Stimulated activated CD8-positive, alpha-beta memory T cell treated with anti-CD3 and anti-CD28 coated beads, Interleukin-2, amount 100 ng/mL, for 1 hour (primary cell): Measurements from ENCODE around the gene ANXA6.
"Not testable (repeated sequence)": the region's sequence is repeated elsewhere in the genome, so short reads cannot be mapped to it uniquely, and the experiment has no call there.

Experiments used
- DNase-seq, 2 donors: peaks; one replicate each; pipeline ENCODE4 v3.0.0-alpha.2; 2020; ENCODE audit warnings: low read depth in 2 of 2

ANXA6 gene

DNA sequence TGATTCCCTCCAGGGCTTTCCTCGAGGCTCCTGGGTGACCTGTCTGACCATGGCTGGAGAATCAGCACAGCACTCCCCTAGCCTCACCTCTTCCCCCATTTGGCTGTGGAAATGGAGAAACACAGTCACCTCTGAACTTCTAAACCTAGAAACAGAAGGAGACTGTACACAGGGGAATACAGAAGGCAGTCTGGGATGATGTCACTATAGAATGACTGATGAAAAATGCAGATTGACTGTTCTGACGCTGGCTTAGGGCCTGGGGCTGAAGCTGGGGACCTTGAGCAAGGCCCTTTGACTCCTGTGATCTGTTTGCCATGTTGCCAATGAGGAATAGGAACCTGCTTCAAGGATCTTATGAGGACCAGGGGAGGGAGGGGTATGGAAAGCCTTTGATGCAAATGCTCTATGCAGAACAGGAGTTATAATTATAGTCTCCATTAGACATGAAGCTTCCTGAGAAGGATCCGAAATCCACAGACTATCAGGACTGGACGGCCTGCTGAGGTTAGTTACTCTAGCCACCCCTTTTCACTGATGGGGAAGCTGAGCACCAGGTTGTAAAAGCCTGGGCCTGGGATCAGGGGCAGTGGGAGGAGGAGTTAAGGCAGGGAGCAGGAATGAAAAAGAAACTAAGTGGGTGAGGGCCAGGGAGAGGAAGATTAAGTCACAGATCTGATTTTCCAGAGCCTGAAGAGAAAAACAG lies 24.4 kb upstream of the ANXA6 start:
- DNase-seq: no peak

DNA sequence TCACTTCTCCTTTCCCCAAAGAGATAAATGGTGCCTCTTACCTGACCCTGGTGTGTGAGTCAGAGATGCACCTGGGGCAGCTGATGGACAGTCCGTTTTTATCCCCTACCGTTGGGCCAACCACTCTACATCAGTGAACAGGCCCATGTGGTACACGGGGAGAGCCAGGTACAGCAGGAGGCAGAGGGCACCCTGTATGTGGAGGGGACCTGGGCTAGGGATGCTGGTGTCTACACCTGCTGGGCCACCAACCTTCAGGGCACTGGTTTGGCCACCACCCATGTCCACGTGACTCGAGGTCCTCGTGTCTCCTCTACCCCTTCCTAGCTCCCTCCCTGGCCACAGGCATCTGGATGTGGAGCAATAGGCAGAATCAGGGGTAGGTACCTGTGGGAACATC lies 22.7 kb upstream of the ANXA6 start:
- DNase-seq: no peak

DNA sequence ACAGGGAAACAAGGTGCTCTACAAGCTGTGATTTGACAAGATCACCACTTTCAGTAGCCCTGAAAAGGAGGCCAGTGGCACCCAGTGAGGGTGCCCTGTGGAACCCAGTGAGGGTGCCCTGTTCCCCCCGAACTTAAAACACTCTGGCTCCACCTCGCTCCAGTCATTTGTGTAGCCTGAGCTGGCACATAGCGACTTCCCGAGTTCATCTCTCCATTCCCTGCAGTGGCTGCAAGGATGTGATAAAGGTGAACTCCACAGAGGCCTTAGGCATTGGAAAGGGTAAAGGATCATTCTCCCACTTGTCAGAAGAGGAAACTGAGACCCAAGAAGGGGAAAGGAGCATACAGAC lies 21.9 kb upstream of the ANXA6 start:
- DNase-seq: no peak

DNA sequence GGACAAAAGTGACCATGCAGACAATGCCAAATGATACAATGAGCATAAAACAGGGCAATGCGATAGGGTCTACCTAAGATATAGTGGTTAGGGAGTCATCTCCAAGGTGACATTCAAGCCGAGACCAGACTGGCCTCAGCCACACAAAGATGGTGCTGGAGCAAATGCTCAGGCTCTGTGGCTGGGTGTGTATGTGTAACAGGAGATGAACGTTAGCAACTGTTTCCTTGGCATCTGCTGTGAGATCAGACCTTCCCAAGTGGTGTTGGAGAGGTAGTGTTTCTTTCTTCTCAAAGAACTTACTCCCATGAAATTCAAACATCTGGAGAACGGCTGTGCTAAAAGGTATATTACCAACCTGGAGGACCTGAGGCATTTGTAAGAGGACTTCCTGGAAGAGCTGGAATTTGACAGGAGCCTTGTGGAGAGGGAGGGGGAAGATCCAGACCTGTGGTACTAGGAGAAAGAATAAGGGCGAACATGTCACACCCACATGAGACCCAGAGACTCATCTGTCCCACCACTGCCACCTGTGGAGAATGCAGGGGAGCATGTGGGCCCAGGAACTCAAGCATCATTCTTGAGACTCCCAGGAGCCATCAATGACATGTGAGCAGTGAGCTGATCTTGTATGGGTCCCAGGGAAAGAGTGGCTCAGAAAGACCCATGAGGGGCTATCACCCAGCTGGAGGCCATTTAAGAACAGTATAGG lies 21.4 kb upstream of the ANXA6 start:
- DNase-seq: no peak

DNA sequence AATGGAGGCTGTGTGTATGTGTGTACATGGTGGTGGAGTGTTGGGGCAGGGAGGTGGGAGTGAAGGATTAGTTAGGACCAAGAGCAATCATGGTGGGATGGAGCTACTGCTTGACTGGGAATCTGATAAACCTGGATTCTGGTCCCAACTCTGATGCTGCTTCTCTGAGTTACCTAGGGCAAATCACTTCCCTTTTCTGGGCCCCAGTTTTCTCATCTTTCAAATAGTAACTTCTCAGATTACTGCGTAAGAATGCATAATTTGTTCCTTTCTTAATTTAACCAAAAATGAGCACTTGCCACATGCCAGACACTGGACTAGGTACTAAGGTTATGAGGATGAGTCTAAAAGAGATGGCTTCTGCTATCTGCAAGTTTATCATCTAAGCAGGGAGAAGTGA lies 20.8 kb upstream of the ANXA6 start:
- DNase-seq: no peak

DNA sequence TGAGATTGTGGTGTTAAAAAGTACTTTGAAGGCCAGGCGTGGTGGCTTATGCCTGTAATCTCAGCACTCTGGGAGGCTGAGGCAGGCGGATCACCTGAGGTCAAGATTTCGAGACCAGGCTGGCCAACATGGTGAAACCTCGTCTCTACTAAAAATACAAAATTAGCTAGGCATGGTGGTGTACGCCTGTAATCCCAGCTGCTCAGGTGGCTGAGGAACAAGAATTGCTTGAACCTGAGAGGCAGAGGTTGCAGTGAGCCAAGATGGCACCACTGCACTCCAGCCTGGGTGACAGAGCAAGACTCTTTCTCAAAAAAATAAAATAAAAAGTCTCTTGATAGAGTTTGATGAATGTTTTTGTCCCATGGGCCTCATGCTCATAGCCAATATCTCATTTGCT lies 18.7 kb upstream of the ANXA6 start:
- DNase-seq: not testable (repeated sequence)

DNA sequence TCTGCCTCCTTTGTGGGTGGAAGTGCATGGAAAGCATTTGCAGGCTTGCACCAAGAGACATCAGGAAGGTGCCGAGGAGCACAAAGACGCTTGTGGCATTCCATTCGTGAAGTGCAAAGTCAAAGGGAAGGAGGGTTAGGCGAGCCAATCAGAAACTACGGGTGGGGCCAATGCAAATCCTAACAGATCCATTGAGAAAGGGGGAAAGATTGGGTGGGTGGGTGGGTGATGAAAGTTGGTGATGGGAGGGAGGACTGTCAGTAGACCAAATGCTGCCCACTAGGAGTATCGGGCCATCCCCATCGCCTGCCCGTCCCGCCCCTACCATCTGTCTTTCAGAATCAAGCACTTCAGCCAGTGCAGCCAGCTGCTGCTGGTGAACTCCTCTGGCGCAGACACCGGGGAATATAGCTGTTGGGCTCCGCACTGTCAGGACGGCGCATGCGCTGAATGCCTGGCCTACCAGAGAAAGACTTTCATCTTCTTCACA lies 17.1 kb upstream of the ANXA6 start:
- no peak for DNase-seq

DNA sequence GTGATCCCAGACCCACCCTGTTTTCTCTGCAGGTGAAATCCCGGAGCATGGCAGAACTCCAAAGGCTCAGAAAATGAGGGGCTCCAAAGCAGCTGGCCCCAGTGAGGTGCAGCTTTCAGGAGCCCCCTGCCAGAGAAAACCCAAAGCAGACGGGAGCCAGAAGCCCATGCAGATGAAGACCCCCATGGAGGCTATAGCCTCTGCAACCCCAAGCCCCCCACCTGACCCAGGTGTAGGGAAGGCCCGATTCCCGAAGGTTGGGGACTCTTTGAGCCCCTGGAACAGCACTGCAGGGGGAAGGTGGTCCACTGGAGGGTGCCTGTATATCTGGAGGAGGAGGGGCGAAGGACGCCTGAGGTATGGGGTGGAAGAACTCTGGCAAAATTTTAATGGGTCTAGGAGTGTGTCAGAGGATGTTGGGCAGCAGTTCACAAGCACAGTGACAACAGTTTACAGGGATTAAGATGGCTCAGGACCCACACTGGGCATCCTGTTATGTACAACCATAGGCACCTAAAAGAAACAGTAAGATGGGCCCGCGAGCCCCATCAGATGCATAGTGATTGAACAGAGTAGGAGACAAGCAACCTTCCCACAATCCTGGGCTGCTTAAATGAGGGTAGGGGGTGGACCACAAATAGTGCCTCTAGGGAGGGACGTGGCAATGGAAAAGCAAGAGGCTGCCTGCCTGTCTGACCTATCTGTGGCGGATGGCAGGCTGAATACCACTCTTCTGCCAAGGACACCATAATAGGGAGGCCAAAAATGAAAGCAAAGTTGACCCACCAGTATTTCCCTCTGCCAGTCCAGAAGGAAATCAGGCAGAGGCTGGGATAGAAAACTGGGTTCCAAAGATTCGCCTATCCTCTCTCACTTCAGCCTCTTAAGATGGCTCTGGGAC lies 16.4 kb upstream of the ANXA6 start:
- DNase-seq: no peak

DNA sequence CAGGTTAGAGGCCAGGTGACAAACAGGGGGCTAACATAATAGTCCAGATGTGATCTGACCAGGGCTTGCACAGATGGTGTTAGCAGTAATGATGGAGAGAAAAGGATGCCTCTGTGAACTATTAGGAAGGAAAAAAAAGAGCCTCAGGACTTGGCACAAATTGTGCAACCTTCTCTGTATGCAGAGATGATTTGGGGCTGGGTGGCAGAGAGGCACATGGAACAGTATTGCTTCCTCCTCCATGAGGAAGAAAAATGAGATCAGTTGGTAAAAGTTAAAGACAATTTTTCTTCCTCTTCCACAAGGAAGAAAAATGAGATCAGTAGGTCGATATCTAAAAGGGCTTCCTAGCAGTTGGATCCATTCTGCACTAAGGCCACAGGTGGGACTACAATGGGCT lies 13.9 kb upstream of the ANXA6 start:
- DNase-seq: no peak

DNA sequence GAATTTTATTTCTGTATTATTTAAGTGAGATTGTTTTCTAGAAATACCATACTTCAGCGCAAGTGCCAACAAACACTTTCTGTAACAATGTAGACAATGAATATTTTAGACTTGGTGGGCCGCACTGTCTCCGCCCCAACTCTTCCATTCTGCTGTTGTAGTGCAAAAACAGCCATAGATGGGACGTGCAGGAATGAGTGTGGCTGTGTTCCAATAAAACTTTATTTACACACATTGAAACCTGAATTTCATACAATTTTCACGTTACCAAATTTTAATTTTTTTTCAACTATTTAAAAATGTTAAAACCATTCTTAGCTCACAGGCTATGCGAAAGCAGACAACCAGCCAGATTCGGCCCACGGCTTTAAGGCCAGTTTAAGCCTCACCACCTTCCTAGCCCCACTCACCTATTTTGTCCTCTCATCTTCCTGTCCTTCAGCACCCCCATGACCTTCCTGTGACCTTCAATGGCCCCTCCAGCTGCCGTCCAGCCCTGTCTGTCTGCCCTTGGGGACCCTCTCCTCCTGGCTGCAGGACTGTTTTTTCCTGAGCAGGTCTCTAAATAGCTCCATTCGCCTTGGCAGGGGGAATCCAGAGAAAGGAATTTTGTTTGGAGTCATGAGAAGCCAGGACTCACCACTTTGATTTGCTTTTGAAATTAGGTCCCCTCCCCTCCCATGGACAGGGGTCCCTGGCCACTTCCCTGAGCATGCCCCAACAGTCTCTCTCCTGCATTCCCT lies 11.2 kb upstream of the ANXA6 start:
- DNase-seq: no peak

DNA sequence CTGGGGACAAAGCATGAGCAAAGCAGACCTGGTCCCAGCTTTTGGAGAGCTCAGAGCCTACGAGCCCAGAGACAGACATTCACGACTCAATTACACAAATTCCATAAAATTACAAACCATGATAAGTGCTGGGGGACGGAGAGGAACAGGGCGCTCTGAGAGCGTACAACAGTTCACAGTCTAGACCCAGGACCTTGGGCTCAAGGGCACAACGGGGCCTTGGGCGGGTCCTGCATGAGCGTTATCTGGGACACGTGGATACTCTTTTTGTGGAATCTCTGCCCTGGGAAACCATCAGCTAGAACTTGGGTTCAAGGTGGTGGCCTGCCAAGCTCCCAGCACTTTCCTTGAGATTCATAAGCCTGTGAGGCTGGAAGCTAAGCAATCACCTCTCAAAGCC lies 9.4 kb upstream of the ANXA6 start:
- DNase-seq: no peak

DNA sequence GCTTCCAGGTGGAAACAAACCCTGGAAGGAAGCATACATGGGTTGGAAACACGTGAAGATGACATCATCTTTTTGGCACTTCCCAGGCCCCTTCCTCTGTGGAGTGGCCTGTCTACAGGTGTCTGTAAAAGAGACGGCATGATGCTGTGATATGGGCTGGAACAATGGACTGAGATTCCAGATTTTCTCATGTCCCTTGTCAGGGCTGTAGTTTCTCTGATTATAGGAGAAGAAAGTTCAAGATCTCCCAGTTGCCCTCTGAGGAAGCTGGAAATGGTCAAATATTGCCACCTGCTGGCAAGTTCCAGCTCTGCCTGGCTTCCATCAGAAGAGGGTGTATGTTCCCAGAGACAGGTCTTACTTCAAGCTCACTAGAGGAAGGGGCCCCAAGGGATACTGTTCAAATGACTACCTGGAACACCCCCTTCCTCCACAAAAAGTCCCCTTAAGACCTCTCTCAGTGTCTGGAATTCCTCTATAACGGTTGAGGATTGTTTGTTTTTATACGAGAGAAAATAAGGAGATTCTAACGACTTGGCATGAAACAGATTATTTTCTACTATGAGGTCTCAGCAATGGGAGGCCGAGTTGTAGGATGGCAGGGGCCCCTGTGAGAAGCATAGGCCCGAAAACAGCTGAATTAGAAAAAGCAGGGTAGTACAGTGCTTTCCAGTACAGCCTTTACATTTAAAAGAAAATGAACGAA lies 7.3 kb upstream of the ANXA6 start:
- DNase-seq: peak; percentile 57 to 64

DNA sequence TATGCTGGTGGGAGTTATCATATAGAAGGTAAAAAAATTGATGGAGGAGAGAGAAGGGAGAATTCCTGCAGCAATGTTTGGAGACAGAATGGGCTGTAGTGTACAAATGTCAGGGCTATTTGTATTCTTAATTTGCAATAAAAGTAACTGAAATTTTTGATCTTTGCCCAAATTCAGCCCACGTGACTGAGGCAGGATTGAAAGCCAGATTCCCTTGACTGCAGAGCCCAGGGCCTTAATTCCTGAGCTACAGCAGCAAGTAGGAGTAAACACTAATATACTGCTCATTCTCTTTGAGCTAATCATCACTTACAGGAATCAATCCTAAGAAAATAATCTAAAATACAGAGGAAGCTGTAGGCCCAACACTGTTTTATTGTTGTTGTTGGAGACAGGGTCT lies 5.2 kb upstream of the ANXA6 start:
- no peak for DNase-seq

DNA sequence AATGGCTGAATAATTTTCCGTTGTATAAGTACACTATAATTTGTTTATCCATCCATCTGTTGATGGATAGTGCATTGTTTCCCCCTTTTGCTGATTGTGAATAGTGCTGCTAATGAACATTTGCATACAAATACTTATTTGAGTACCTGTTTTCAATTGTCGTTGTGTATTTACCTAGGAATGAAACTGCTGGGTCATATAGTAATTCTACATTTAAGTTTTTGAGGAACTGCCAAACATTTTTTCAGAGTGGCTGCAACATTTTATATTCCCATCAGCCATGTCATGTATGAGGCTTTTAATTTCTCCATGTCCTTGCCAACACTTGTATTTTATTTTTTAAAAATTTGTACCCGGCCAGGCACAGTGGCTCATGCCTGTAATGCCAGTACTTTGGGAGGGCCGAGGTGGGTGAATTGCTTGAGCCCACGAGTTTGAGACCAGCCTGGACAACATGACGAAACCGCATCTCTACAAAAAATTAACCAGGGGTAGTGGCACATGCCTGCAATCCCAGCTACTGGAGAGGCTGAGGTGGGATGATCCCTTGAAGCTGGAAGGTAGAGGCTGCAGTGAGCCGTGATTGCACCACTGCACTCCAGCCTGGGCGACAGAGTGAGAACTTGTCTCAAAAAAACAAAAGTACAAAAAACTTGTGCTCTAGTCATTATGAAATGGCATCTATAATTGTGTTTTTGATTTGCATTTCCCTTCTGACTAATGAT lies 2.2 kb upstream of the ANXA6 start:
- DNase-seq: no peak

DNA sequence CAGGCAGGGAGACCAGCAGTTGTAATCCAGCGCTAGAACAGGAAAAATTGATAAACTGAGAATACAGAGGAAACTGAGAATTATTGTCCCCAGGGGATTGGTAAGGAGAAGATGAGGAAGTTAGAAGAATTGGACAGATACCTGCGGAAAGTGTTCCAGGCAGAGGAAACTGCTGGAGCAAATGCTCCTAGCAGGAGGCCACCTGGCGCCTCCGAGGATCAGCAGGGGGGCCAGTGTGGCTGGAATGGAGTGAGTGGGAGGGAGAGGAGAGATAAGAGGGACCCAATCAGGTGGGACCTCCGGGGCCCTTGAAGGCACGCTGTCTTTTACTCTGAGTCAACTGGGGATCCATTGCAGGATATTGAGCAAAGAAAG lies 695 bp upstream of the ANXA6 start:
- DNase-seq: no peak

DNA sequence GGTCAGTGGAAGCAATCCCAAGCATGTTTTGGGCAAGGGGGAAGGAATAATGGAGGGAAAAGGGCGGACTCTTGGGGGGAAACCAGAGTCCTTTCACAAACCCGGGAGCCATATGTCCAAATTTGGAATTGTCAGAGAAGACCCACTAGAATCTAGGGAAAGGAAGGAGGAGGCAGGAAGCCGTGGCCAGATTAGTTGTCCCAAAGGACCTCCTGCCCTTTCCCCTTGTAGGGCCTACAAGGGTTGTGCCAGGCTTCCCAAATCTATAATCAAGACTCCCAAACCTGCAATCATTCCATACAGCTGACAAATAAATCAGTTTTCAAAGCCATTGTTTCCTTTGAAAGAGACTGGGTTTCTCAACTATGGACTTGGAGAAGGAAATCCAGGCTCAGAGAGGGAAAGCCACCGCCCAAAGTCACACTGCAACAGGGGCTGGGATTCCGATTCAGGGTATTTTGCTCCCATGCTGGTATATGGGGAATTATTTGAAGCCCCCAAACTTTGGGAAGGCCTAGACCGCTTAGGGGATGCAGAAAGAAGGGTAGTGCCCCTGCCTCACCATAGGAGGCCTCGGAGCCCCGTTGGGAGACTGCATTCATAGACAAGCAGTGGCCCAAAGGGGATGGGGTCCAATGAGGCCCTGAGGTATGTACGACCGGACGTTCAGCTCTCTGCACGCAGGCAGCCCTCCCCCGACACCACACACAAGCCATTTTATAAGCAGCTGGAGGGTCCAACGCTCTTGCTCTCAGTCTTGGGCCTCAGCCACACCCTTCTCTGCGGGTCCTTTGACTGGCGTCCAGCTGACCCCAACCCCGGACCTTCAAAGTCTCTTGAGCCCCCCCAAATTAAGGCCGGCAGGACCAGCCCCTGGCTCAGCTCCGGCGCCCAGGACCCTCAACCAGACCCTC lies 815 bp downstream of the ANXA6 start:
- no peak for DNase-seq

DNA sequence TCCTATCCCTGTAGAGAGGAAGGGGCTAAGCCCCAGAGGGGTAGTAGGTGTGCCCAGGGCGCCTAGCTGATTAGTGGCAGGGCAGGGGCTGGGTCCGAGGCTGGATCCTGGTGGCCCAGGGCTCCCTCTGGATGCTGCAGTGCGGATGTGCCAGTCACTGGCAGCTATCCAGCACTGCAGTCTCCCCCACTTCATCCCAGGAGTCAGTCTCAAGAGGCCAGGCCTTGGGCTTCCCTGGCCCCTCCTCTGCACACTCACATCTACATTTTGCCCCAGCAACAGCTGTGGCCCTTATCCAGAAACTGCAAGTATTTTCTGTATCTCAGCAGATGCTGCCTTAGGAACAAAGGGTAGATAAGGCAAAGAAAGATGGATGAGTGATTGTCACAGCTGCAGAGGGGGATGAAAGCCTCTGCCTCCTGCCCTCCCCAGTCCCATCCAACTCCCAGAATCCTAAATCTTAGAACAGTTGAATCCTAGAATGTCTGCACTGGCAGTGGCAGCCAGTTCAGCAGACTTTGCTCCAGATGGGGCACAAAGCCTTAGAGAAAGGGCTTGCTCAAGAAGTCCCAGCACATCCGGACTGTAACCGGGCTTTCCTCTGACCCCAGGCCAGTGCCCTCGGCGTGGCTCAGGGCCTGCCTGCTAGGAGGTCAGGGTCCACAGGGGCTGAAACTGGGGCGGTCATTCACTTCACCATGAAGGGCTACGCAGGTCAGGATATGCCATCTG lies 1.6 kb downstream of the ANXA6 start:
- DNase-seq: no peak

DNA sequence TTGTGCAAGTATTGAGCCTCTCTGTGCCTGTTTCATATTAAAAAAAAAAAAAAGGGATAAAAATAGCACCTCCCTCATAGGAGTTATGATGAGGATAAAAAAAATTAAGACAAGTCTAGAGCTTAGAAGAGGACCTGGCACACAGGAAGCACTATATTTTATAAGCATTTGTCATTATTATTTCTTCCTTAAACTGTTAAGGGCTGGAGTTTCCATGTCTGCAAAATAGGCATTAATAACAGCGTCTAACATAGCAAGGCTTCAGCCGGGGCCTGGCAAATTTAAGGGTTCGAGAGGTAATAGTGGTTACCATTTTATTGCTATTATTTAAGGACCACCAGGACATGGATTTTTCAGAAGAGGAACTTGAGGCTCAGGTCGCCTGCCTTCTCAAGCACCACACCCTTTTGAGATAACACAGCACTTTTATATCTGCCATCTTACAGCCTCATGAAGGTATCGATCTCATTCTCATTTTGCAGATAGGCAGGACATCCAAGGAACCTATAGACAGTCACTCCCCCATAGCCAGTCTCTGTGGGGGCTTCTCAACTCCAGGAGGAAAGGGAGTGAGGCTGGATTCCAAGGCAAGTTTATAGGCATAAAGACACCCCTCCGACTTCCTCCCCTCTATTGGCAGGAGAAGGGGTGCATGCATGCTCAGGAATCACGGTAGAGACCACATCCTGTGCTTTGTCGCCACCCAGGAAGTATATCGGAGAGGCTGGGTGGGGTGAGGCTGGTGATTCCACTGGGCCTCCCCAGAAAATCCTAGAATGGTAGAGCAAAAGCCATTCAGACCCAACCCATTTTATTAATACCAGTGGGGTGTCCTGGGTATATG lies 2.4 kb downstream of the ANXA6 start:
- no peak for DNase-seq
